Posterior vena cava (tissue), 2 donors: ENCODE data around the gene STK10. TPM values are rescaled to one million over a fixed set of nuclear protein-coding genes. Genes with fewer than 3 reads are reported as not detected.
A peak's percentile ranks its signal among the peaks of the same experiment; 100 is the strongest.
"Not testable (repeated sequence)": the region's sequence is repeated elsewhere in the genome, so short reads cannot be mapped to it uniquely, and the experiment has no call there.

ENCODE experiments used
- DNase-seq: peaks from one replicate; pipeline ENCODE4 v3.0.0-alpha.2; 2020; ENCODE audit warnings: low spot score
- intact Hi-C, 2 donors: fragments of 100-400 bp; cut with DNase I; formaldehyde crosslinking; loops; one replicate each; pipeline versions ENCODE4 v1.14.1 to v1.14.2; 2022 to 2023
- total RNA-seq, 2 donors: library from RNA; stranded (reverse); fragmentation: NEBNext Ultra II Directional; extraction: Animal tissue kit (Norgen Biotek cat#: 25700); gene quantifications; one replicate each; pipeline ENCODE4 v1.2.1, GENCODE V29; 2021
- donor health status: DM: yes; HTN: yes; CAD: no.
- donor health status: DM: yes; HTN: yes; CAD: no.

STK10 gene
- total RNA-seq, 2 donors from 2014 or later = 25.2 to 33.6 TPM

- intact Hi-C loops = loop anchor here in 1 of 2 donors (1.0 kb wide), 1 partner anchor 17 kb away; no protein-coding TSS in a partner anchor
- DNase-seq = peak; percentile 58
Measured at GRCh38 chr5:172172912-172173563, 15.0 kb downstream of the STK10 start.

- DNase-seq = no peak
- intact Hi-C loops = no loop called here
Measured at GRCh38 chr5:172171118-172171517, 16.9 kb downstream of the STK10 start.

- intact Hi-C loops = no loop called here
- DNase-seq = peak; percentile 76
Measured at GRCh38 chr5:172170251-172170701, 17.7 kb downstream of the STK10 start.

- DNase-seq = no peak
Measured at GRCh38 chr5:172169216-172169615, 18.8 kb downstream of the STK10 start.

GRCh38 chr5:172168311-172168710, 19.7 kb downstream of the STK10 start:
- DNase-seq = no peak
- intact Hi-C loops = no loop called here

More at GRCh38 chr5:172169216-172169615, 18.8 kb downstream of the STK10 start:
- intact Hi-C loops = no loop called here

GRCh38 chr5:172167895-172168294, 20.1 kb downstream of the STK10 start:
- no peak for DNase-seq
- intact Hi-C loops = no loop called here

GRCh38 chr5:172166030-172166826, 21.8 kb downstream of the STK10 start:
- DNase-seq = no peak
- intact Hi-C loops = no loop called here

GRCh38 chr5:172165465-172165864, 22.6 kb downstream of the STK10 start:
- DNase-seq = no peak
- intact Hi-C loops = no loop called here

GRCh38 chr5:172164769-172165212, 23.2 kb downstream of the STK10 start:
- intact Hi-C loops = no loop called here
- DNase-seq = no peak

- no peak for DNase-seq
- intact Hi-C loops = no loop called here
Measured at GRCh38 chr5:172163346-172163745, 24.7 kb downstream of the STK10 start.

GRCh38 chr5:172162987-172163343, 25.1 kb downstream of the STK10 start:
- no peak for DNase-seq
- intact Hi-C loops = no loop called here

GRCh38 chr5:172162323-172162986, 25.6 kb downstream of the STK10 start:
- intact Hi-C loops = no loop called here
- no peak for DNase-seq

- DNase-seq = peak; percentile 2
- intact Hi-C loops = no loop called here
Measured at GRCh38 chr5:172160506-172160905, 27.5 kb downstream of the STK10 start.

GRCh38 chr5:172159016-172159415, 29.0 kb downstream of the STK10 start:
- intact Hi-C loops = no loop called here
- peak; percentile 41 for DNase-seq

GRCh38 chr5:172156541-172156994, 31.5 kb downstream of the STK10 start:
- intact Hi-C loops = loop anchor here in 1 of 2 donors (1.0 kb wide), 1 partner anchor 16 kb away; no protein-coding TSS in a partner anchor

GRCh38 chr5:172155101-172155500, 32.9 kb downstream of the STK10 start:
- intact Hi-C loops = not testable (repeated sequence)
- DNase-seq = peak; percentile 38

More at GRCh38 chr5:172156541-172156994, 31.5 kb downstream of the STK10 start:
- peak; percentile 80 for DNase-seq

- no peak for DNase-seq
- intact Hi-C loops = no loop called here
Measured at GRCh38 chr5:172153695-172154094, 34.3 kb downstream of the STK10 start.

GRCh38 chr5:172151661-172152210, 36.3 kb downstream of the STK10 start:
- DNase-seq = peak; percentile 36
- intact Hi-C loops = no loop called here
